Neural cell (in vitro differentiated cells): Measurements from ENCODE around the gene EHBP1. TPM values are rescaled to one million over a fixed set of nuclear protein-coding genes. Genes with fewer than 3 reads are reported as not detected.

Experiments used
- H2AFZ ChIP-seq: fragments of 200-600, 300-800 bp; sonication (generic), shearing (Covaris generic); 2 replicates; pipeline ENCODE4 v1.6.0; 2014; ENCODE audit warnings: low read depth, mild to moderate bottlenecking, antibody characterized with exemption, low read length, moderate library complexity
- H3F3A ChIP-seq: fragments of 200-600 bp; shearing (Covaris generic); 2 replicates; pipeline ENCODE4 v1.6.1; 2016; ENCODE audit warnings: mild to moderate bottlenecking, moderate library complexity, mixed read lengths, antibody characterized with exemption, low read length; ENCODE audit not compliant: insufficient read depth, poor library complexity, severe bottlenecking
- H3K27ac ChIP-seq: fragments of 200-600, 300-800 bp; sonication (generic), shearing (Covaris generic); 2 replicates; pipeline ENCODE4 v1.5.1; 2014; ENCODE audit warnings: mild to moderate bottlenecking, low read length, moderate library complexity
- H3K27me3 ChIP-seq: fragments of 300-800, 200-600 bp; sonication (generic), shearing (Covaris generic); 2 replicates; pipeline ENCODE4 v1.6.0; 2014; ENCODE audit warnings: mild to moderate bottlenecking, low read depth, low read length, moderate library complexity; ENCODE audit not compliant: insufficient read depth
- H3K36me3 ChIP-seq: fragments of 300-800, 200-600 bp; sonication (generic), shearing (Covaris generic); 2 replicates; pipeline ENCODE4 v1.5.1; 2014; ENCODE audit warnings: mild to moderate bottlenecking, antibody characterized with exemption, low read length, moderate library complexity; ENCODE audit not compliant: insufficient read depth
- H3K4me2 ChIP-seq: fragments of 300-800, 200-600 bp; sonication (generic), shearing (Covaris generic); 2 replicates; pipeline ENCODE4 v1.6.0; 2014; ENCODE audit warnings: mild to moderate bottlenecking, low read length
- H3K4me3 ChIP-seq: fragments of 300-800, 200-600 bp; sonication (generic), shearing (Covaris generic); 2 replicates; pipeline ENCODE4 v1.5.1; 2014; ENCODE audit warnings: mild to moderate bottlenecking, low read length, moderate library complexity
- H3K79me2 ChIP-seq: fragments of 200-600 bp; shearing (Covaris generic); replicated peaks from 2 replicates; pipeline ENCODE4 v1.6.0; 2014; ENCODE audit warnings: mild to moderate bottlenecking, low read length, moderate library complexity; ENCODE audit not compliant: insufficient read depth
- H3K9ac ChIP-seq: fragments of 300-800, 200-600 bp; sonication (generic), shearing (Covaris generic); 2 replicates; pipeline ENCODE4 v1.6.1; 2016; ENCODE audit warnings: mild to moderate bottlenecking, low read length, mixed read lengths
- H3K9me2 ChIP-seq: fragments of 200-600 bp; shearing (Covaris generic); 2 replicates; pipeline ENCODE4 v1.6.1; 2016; ENCODE audit warnings: mild to moderate bottlenecking, low read length, mixed read lengths; ENCODE audit not compliant: insufficient read depth
- H3K9me3 ChIP-seq: fragments of 200-600, 300-800 bp; sonication (generic), shearing (Covaris generic); 2 replicates; pipeline ENCODE4 v1.6.1; 2016; ENCODE audit warnings: mild to moderate bottlenecking, mixed run types, low read length, moderate library complexity, mixed read lengths
- H4K20me1 ChIP-seq: fragments of 200-600 bp; shearing (Covaris generic); 2 replicates; pipeline ENCODE4 v1.6.1; 2016; ENCODE audit warnings: mild to moderate bottlenecking, mixed run types; ENCODE audit not compliant: insufficient read depth
- EP300 ChIP-seq: fragments of 450-650 bp; conservative IDR thresholded peaks from 2 replicates; pipeline ENCODE4 v1.6.1; 2014; ENCODE audit warnings: antibody characterized with exemption, mild to moderate bottlenecking, moderate library complexity; ENCODE audit not compliant: poor library complexity, severe bottlenecking
- EZH2 ChIP-seq: fragments of 200-600, 300-800 bp; shearing (Covaris generic), sonication (generic); IDR thresholded peaks from 2 replicates; pipeline ENCODE4 v1.6.1; 2014; ENCODE audit warnings: antibody characterized with exemption, low read length, borderline replicate concordance, mild to moderate bottlenecking; ENCODE audit not compliant: insufficient read depth, poor library complexity, severe bottlenecking
- MXI1 ChIP-seq: fragments of 450-650 bp; conservative IDR thresholded peaks from 2 replicates; pipeline ENCODE4 v1.6.1; 2014; ENCODE audit warnings: antibody characterized with exemption, mild to moderate bottlenecking; ENCODE audit not compliant: poor library complexity, severe bottlenecking
- POLR2AphosphoS5 ChIP-seq: IDR thresholded peaks from 2 replicates; pipeline ENCODE4 v1.6.1; 2012
- RAD21 ChIP-seq: fragments of 450-650 bp; conservative IDR thresholded peaks from 2 replicates; pipeline ENCODE4 v1.6.1; 2014; ENCODE audit warnings: antibody characterized with exemption, mild to moderate bottlenecking, moderate library complexity
- SMC3 ChIP-seq: fragments of 450-650 bp; conservative IDR thresholded peaks from 2 replicates; pipeline ENCODE4 v1.6.1; 2014; ENCODE audit warnings: antibody characterized with exemption, mild to moderate bottlenecking, moderate library complexity; ENCODE audit not compliant: poor library complexity
- TAF1 ChIP-seq: IDR thresholded peaks from 2 replicates; pipeline ENCODE4 v1.6.1; 2012; ENCODE audit warnings: low read depth
- polyA plus RNA-seq: library from polyadenylated mRNA; depleted of rRNA; stranded (reverse); fragments of >200 nt; gene quantifications from 2 replicates; pipeline ENCODE4 v1.2.3, GENCODE V29; 2014
- TF ChIP-seq, protein P1 (sequence below): fragments of 450-650 bp; IDR thresholded peaks from 2 replicates; pipeline ENCODE4 v1.5.1; 2014; ENCODE audit warnings: antibody characterized with exemption, mild to moderate bottlenecking, moderate library complexity; ENCODE audit not compliant: poor library complexity, severe bottlenecking
- TF ChIP-seq, protein P2 (sequence below): IDR thresholded peaks from 2 replicates; pipeline ENCODE4 v1.6.1; 2012; ENCODE audit warnings: borderline replicate concordance

The EHBP1 gene
- polyA plus RNA-seq, 1 donor from 2014 or later = 52.6 TPM

- no peak overlapping the region for H3K4me2 ChIP-seq
- H3K27ac ChIP-seq = no peak overlapping the region
- H3K79me2 ChIP-seq = peaks cover 38% of the 10 kb centered on the region
- no peak overlapping the region for H3K9ac ChIP-seq
- no peaks in the 10 kb centered on the region for H4K20me1 ChIP-seq
- H3F3A ChIP-seq = no peaks in the 10 kb centered on the region
- no peak overlapping the region for H3K4me3 ChIP-seq
- no peak overlapping the region for H2AFZ ChIP-seq
- TF ChIP-seq EZH2 (no peak), POLR2AphosphoS5 (no peak)
- TF ChIP-seq, protein P1, sequence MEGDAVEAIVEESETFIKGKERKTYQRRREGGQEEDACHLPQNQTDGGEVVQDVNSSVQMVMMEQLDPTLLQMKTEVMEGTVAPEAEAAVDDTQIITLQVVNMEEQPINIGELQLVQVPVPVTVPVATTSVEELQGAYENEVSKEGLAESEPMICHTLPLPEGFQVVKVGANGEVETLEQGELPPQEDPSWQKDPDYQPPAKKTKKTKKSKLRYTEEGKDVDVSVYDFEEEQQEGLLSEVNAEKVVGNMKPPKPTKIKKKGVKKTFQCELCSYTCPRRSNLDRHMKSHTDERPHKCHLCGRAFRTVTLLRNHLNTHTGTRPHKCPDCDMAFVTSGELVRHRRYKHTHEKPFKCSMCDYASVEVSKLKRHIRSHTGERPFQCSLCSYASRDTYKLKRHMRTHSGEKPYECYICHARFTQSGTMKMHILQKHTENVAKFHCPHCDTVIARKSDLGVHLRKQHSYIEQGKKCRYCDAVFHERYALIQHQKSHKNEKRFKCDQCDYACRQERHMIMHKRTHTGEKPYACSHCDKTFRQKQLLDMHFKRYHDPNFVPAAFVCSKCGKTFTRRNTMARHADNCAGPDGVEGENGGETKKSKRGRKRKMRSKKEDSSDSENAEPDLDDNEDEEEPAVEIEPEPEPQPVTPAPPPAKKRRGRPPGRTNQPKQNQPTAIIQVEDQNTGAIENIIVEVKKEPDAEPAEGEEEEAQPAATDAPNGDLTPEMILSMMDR = no peak
- no peaks in the 10 kb centered on the region for H3K27me3 ChIP-seq
- no peaks in the 10 kb centered on the region for H3K9me3 ChIP-seq
- no peaks in the 10 kb centered on the region for H3K36me3 ChIP-seq
- no peaks in the 10 kb centered on the region for H3K9me2 ChIP-seq
Observed at GRCh38 chr2:62724106-62724505, 18.6 kb downstream of the EHBP1 start.

GRCh38 chr2:62724886-62725711 lies 19.6 kb downstream of the EHBP1 start:
- no peaks in the 10 kb centered on the region for H3K27me3 ChIP-seq
- H3K36me3 ChIP-seq = no peaks in the 10 kb centered on the region
- no peak overlapping the region for H3K4me3 ChIP-seq
- H3K4me2 ChIP-seq = no peak overlapping the region
- no peak overlapping the region for H2AFZ ChIP-seq
- H3K9me3 ChIP-seq = no peaks in the 10 kb centered on the region
- peaks cover 33% of the 10 kb centered on the region for H3K79me2 ChIP-seq
- H4K20me1 ChIP-seq = no peaks in the 10 kb centered on the region
- no peak overlapping the region for H3K27ac ChIP-seq
- no peak overlapping the region for H3K9ac ChIP-seq
- H3K9me2 ChIP-seq = no peaks in the 10 kb centered on the region
- no peaks in the 10 kb centered on the region for H3F3A ChIP-seq
- TF ChIP-seq, protein P2, sequence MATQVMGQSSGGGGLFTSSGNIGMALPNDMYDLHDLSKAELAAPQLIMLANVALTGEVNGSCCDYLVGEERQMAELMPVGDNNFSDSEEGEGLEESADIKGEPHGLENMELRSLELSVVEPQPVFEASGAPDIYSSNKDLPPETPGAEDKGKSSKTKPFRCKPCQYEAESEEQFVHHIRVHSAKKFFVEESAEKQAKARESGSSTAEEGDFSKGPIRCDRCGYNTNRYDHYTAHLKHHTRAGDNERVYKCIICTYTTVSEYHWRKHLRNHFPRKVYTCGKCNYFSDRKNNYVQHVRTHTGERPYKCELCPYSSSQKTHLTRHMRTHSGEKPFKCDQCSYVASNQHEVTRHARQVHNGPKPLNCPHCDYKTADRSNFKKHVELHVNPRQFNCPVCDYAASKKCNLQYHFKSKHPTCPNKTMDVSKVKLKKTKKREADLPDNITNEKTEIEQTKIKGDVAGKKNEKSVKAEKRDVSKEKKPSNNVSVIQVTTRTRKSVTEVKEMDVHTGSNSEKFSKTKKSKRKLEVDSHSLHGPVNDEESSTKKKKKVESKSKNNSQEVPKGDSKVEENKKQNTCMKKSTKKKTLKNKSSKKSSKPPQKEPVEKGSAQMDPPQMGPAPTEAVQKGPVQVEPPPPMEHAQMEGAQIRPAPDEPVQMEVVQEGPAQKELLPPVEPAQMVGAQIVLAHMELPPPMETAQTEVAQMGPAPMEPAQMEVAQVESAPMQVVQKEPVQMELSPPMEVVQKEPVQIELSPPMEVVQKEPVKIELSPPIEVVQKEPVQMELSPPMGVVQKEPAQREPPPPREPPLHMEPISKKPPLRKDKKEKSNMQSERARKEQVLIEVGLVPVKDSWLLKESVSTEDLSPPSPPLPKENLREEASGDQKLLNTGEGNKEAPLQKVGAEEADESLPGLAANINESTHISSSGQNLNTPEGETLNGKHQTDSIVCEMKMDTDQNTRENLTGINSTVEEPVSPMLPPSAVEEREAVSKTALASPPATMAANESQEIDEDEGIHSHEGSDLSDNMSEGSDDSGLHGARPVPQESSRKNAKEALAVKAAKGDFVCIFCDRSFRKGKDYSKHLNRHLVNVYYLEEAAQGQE = no peak
- TF ChIP-seq RAD21 = no peak
- TF ChIP-seq TAF1 = no peak
- TF ChIP-seq EZH2 = no peak
- no peak for TF ChIP-seq MXI1
- no peak for TF ChIP-seq EP300
- no peak for TF ChIP-seq POLR2AphosphoS5
- TF ChIP-seq SMC3 = no peak
- TF ChIP-seq, protein P1 = no peak
